DOHH2 (cell line): Measurements from ENCODE around the gene NSG2.
A peak's percentile ranks its signal among the peaks of the same experiment; 100 is the strongest.

Experiments
- H3F3A ChIP-seq: fragments of 200-600 bp; sonication (generic), shearing (Covaris generic); 2 replicates; pipeline ENCODE4 v1.6.0; 2016; ENCODE audit warnings: antibody characterized with exemption, mild to moderate bottlenecking; ENCODE audit not compliant: control insufficient read depth, insufficient read depth
- H3K27ac ChIP-seq: fragments of 200-600 bp; sonication (generic); 2 replicates; pipeline ENCODE4 v1.5.1; 2014; ENCODE audit warnings: low read depth, mild to moderate bottlenecking, low read length, moderate library complexity
- H3K27me3 ChIP-seq: fragments of 200-600 bp; sonication (generic); 2 replicates; pipeline ENCODE4 v1.6.1; 2014; ENCODE audit warnings: mild to moderate bottlenecking, low read length, mixed read lengths; ENCODE audit not compliant: control insufficient read depth
- H3K36me3 ChIP-seq: fragments of 200-600 bp; sonication (generic); 2 replicates; pipeline ENCODE4 v1.6.1; 2014; ENCODE audit warnings: mild to moderate bottlenecking, low read length, moderate library complexity, mixed read lengths; ENCODE audit not compliant: control insufficient read depth
- H3K4me1 ChIP-seq: fragments of 200-600 bp; sonication (generic); 2 replicates; pipeline ENCODE4 v1.6.1; 2014; ENCODE audit warnings: mild to moderate bottlenecking, low read length, mixed read lengths; ENCODE audit not compliant: control insufficient read depth
- H3K4me2 ChIP-seq: fragments of 200-600 bp; sonication (generic); 2 replicates; pipeline ENCODE4 v1.6.0; 2014; ENCODE audit warnings: mild to moderate bottlenecking, low read length, moderate library complexity
- H3K4me3 ChIP-seq: fragments of 200-600 bp; sonication (generic); 2 replicates; pipeline ENCODE4 v1.5.1; 2014; ENCODE audit warnings: mild to moderate bottlenecking, low read length, mixed read lengths
- H3K79me2 ChIP-seq: fragments of 200-600 bp; sonication (generic); 2 replicates; pipeline ENCODE4 v1.6.1; 2014; ENCODE audit warnings: mild to moderate bottlenecking, low read length, mixed read lengths; ENCODE audit not compliant: control insufficient read depth
- H3K9me2 ChIP-seq: fragments of 200-600 bp; sonication (generic); replicated peaks from 2 replicates; pipeline ENCODE4 v1.6.1; 2014; ENCODE audit warnings: mild to moderate bottlenecking, low read length, mixed read lengths; ENCODE audit not compliant: control insufficient read depth
- H3K9me3 ChIP-seq: fragments of 200-600 bp; sonication (generic); 2 replicates; pipeline ENCODE4 v1.6.1; 2014; ENCODE audit warnings: antibody characterized with exemption, low read length, mixed read lengths; ENCODE audit not compliant: control insufficient read depth, insufficient read depth
- H4K20me1 ChIP-seq: fragments of 200-600 bp; sonication (generic); 2 replicates; pipeline ENCODE4 v1.6.0; 2014; ENCODE audit warnings: low read depth, mild to moderate bottlenecking, antibody characterized with exemption, low read length, moderate library complexity; ENCODE audit not compliant: control insufficient read depth, insufficient read depth
- EZH2phosphoT487 ChIP-seq: fragments of 200-600 bp; sonication (generic); IDR thresholded peaks from 2 replicates; pipeline ENCODE4 v1.6.1; 2017; ENCODE audit warnings: borderline replicate concordance, mild to moderate bottlenecking, antibody characterized with exemption, low read length, moderate library complexity, mixed read lengths
- TF ChIP-seq, protein P1 (sequence below): fragments of 200-600 bp; sonication (generic); IDR thresholded peaks from one replicate; pipeline ENCODE4 v1.5.1; 2014; ENCODE audit warnings: antibody characterized with exemption, mild to moderate bottlenecking, low read depth, low read length; ENCODE audit not compliant: poor library complexity, severe bottlenecking

The NSG2 gene

DNA sequence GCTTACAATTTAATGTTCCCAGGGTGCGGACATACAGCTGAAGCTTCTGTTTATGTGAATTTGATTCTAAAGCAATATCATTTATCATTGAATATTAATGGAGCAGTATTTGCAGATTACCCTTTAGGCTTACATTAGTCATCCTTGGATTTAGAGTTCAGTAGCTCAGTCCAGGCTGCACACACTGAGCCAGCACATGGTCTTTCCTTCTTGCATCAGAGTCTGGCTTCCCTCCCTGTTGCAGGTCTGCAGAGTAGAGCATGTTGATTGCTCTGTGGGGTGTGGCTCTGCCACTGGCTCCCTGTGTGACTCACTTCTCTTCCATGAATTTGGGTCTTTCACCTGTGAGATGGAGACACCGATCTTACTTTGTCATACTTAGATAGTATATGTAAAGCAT is 36.8 kb downstream of the NSG2 start:
- no peaks in the 10 kb centered on the region for H3K9me2 ChIP-seq
- no peaks in the 10 kb centered on the region for H3F3A ChIP-seq
- H3K4me1 ChIP-seq = peaks cover 15% of the 10 kb centered on the region
- H3K27me3 ChIP-seq = 0 out of 2 replicates have a peak, but pooled peaks cover 2% of the 10 kb centered on the region
- no peaks in the 10 kb centered on the region for H3K9me3 ChIP-seq
- H3K36me3 ChIP-seq = no peaks in the 10 kb centered on the region
- TF ChIP-seq, protein P1, sequence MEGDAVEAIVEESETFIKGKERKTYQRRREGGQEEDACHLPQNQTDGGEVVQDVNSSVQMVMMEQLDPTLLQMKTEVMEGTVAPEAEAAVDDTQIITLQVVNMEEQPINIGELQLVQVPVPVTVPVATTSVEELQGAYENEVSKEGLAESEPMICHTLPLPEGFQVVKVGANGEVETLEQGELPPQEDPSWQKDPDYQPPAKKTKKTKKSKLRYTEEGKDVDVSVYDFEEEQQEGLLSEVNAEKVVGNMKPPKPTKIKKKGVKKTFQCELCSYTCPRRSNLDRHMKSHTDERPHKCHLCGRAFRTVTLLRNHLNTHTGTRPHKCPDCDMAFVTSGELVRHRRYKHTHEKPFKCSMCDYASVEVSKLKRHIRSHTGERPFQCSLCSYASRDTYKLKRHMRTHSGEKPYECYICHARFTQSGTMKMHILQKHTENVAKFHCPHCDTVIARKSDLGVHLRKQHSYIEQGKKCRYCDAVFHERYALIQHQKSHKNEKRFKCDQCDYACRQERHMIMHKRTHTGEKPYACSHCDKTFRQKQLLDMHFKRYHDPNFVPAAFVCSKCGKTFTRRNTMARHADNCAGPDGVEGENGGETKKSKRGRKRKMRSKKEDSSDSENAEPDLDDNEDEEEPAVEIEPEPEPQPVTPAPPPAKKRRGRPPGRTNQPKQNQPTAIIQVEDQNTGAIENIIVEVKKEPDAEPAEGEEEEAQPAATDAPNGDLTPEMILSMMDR = no peak
- no peak for TF ChIP-seq EZH2phosphoT487
- no peak overlapping the region for H3K4me2 ChIP-seq
- H3K27ac ChIP-seq = no peak overlapping the region
- H3K4me3 ChIP-seq = no peak overlapping the region
- H4K20me1 ChIP-seq = no peaks in the 10 kb centered on the region
- no peaks in the 10 kb centered on the region for H3K79me2 ChIP-seq

GRCh38 chr5:174083056-174083827 is 37.7 kb downstream of the NSG2 start:
- no peak overlapping the region for H3K4me3 ChIP-seq
- no peak overlapping the region for H3K4me2 ChIP-seq
- no peaks in the 10 kb centered on the region for H3K9me3 ChIP-seq
- H3F3A ChIP-seq = no peaks in the 10 kb centered on the region
- H3K79me2 ChIP-seq = no peaks in the 10 kb centered on the region
- H3K9me2 ChIP-seq = no peaks in the 10 kb centered on the region
- TF ChIP-seq EZH2phosphoT487 = no peak
- TF ChIP-seq, protein P1 = no peak
- no peaks in the 10 kb centered on the region for H4K20me1 ChIP-seq
- peaks cover 15% of the 10 kb centered on the region for H3K4me1 ChIP-seq
- 0 out of 2 replicates have a peak, but pooled peaks cover 2% of the 10 kb centered on the region for H3K27me3 ChIP-seq
- no peaks in the 10 kb centered on the region for H3K36me3 ChIP-seq
- no peak overlapping the region for H3K27ac ChIP-seq

- Histone ChIP-seq H3K79me2 (no peaks in the 10 kb centered on the region), H3K9me2 (no peaks in the 10 kb centered on the region), H3K27ac (no peak overlapping the region), H3K4me3 (no peak overlapping the region), H3K4me2 (peak overlapping the region; percentile 36), H3K9me3 (no peaks in the 10 kb centered on the region), H4K20me1 (no peaks in the 10 kb centered on the region), H3K4me1 (peaks cover 15% of the 10 kb centered on the region), H3K27me3 (no peaks in the 10 kb centered on the region), H3K36me3 (no peaks in the 10 kb centered on the region), H3F3A (no peaks in the 10 kb centered on the region)
- TF ChIP-seq EZH2phosphoT487 = no peak
- TF ChIP-seq, protein P1 = no peak
These were observed 39.2 kb downstream of the NSG2 start for GRCh38 chr5:174084691-174085154.
